ENCODE measurements around the gene DGKG. TPM values are rescaled to one million over a fixed set of nuclear protein-coding genes. Genes with fewer than 3 reads are reported as not detected.

DGKG gene
- total and polyA plus RNA-seq, 2 of the 8 experiments (the other 6 are each of a cell fraction or from before 2014, with no cell fraction given): 0.30 to 0.48 TPM

DNA sequence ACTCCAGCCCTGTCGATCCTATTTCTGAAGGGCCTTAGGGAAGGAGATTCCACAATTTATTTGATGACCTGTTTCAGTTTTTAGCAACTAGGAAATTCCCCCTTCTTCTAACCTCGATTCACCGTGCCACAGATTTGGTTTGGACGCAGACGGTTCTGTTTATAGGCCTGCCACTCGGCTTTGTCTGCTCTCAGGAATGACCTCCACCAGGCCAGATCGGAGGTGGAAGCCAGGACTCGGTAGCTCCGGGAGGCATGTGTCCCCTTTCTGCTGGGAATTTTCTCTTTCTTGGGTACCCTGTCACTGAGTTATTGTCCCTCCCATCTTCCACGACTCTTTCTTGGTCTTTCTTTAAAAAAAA is 167.6 kb downstream of the DGKG start:
- no peak overlapping the region for H2BK15ac ChIP-seq (ENCODE audit: low read length)
- H2AFZ ChIP-seq (ENCODE audit: low read length): no peak overlapping the region
- peak overlapping the region; percentile 92 to 94 for H3K4me2 ChIP-seq (ENCODE audit: insufficient read depth in 1 of 2, low read depth in 2 of 2, low read length in 2 of 2)
- no peak overlapping the region for H3K4ac ChIP-seq (replicated peaks; ENCODE audit: insufficient read length, low read depth, low read length)
- peak overlapping the region in 3 of 4 experiments; percentile 47 to 70 (median 67); a peak in 6 of 8 replicates for H3K4me3 ChIP-seq (ENCODE audit: extremely low read depth in 1 of 4, insufficient read depth in 2 of 4, low read depth in 3 of 4, low read length in 4 of 4)
- H2BK12ac ChIP-seq (ENCODE audit: low read depth, low read length): 0 out of 2 replicates have a peak overlapping the region, but pooled peaks have one; percentile 87
- DNase-seq (ENCODE audit: low read depth in 1 of 2, low spot score in 2 of 2) (no peak), FAIRE-seq (no peak)
- H4K8ac ChIP-seq (ENCODE audit: extremely low read depth, insufficient read depth, low read length): no peak overlapping the region
- no peaks in the 10 kb centered on the region for H3K9me3 ChIP-seq (ENCODE audit: insufficient read depth in 2 of 2, low read depth in 1 of 2, low read length in 1 of 2)
- peak overlapping the region in 2 of 4 experiments; percentile 13 to 19; a peak in 2 of 7 replicates for H3K9ac ChIP-seq (replicated peaks in 1 of 4; ENCODE audit: extremely low read depth in 1 of 4, low read depth in 3 of 4, low read length in 3 of 4)
- H2BK120ac ChIP-seq (replicated peaks; ENCODE audit: low read depth, low read length): no peak overlapping the region
- no peaks in the 10 kb centered on the region for H3K36me3 ChIP-seq (ENCODE audit: control insufficient read depth in 2 of 4, insufficient read depth in 4 of 4, low read length in 3 of 4)
- no peak overlapping the region for H4K91ac ChIP-seq (replicated peaks; ENCODE audit: insufficient read length, low read length)
- peaks cover 0 to 2% of the 10 kb centered on the region in 2 experiments for H4K20me1 ChIP-seq (replicated peaks in 1 of 2; ENCODE audit: control insufficient read depth in 1 of 2, insufficient read depth in 2 of 2, low read length in 2 of 2)
- H3K14ac ChIP-seq (ENCODE audit: insufficient read length): no peak overlapping the region
- no peak overlapping the region for H3K56ac ChIP-seq (replicated peaks; ENCODE audit: insufficient read length, low read depth, low read length)
- no peak overlapping the region for H2BK20ac ChIP-seq (ENCODE audit: low read length)
- peaks cover 3 to 8% (median 4%) of the 10 kb centered on the region in 4 experiments; a peak in 6 of 7 replicates for H3K4me1 ChIP-seq (replicated peaks in 1 of 4; ENCODE audit: control insufficient read depth in 3 of 4, insufficient read depth in 4 of 4, low read length in 3 of 4)
- peaks cover 7% of the 10 kb centered on the region; the same call in 1 of the 2 replicates for H3K23me2 ChIP-seq (ENCODE audit: low read depth, low read length)
- CTCF ChIA-PET (ENCODE audit: partially characterized antibody): interaction anchor here (0.6 to 1.2 kb wide), 3 partner anchors 13 to 120 kb away, joined by 3 read pairs; no protein-coding TSS in a partner anchor
- WGBS, 2 experiments (ENCODE audit: extremely low coverage in 1 of 2, insufficient coverage in 1 of 2, insufficient read length in 1 of 2, insufficient replicate concordance in 2 of 2, low coverage in 1 of 2, low lambda C conversion rate in 2 of 2, missing lambda C conversion rate in 1 of 2): 9% methylated on average over 10 of the region's 10 CpGs; no CpG with 5 or more reads in 1 of the 2 experiments
- no peaks in the 10 kb centered on the region for H3K79me1 ChIP-seq (ENCODE audit: low read depth, low read length)
- H2AK5ac ChIP-seq (ENCODE audit: low read depth, low read length): no peak overlapping the region
- no peaks in the 10 kb centered on the region for H3K79me2 ChIP-seq (ENCODE audit: control insufficient read depth in 1 of 2, insufficient read depth in 2 of 2, low read length in 2 of 2)
- POLR2A ChIA-PET (ENCODE audit: partially characterized antibody): interaction anchor here (0.7 to 2.6 kb wide), 13 partner anchors 9 to 257 kb away, joined by 3 to 24 read pairs (median 4); partner anchors contain the start of genes ETV5 and TRA2B
- no peak overlapping the region for H3K23ac ChIP-seq (ENCODE audit: insufficient read length)
- peaks cover 36 to 75% (median 61%) of the 10 kb centered on the region in 4 experiments for H3K27me3 ChIP-seq (replicated peaks in 1 of 4; ENCODE audit: control insufficient read depth in 3 of 4, extremely low read depth in 1 of 4, insufficient read depth in 3 of 4, low read length in 3 of 4)
- no peak overlapping the region for H3K27ac ChIP-seq (ENCODE audit: low read depth, low read length)
- no peak overlapping the region for H3K18ac ChIP-seq (ENCODE audit: extremely low read depth, low read length)
- no peak overlapping the region for H2BK5ac ChIP-seq (ENCODE audit: low read depth, low read length)
- H4K5ac ChIP-seq (ENCODE audit: insufficient read length, low read depth, low read length): no peak overlapping the region
- TF ChIP-seq NRF1 (IDR thresholded peaks at IDR 0.05; ENCODE audit: low read depth, low read length): no peak
- TF ChIP-seq JUN (IDR thresholded peaks at IDR 0.05; ENCODE audit: low read depth, low read length): no peak
- no peak for TF ChIP-seq USF2 (IDR thresholded peaks at IDR 0.05; ENCODE audit: low read length)
- no peak for TF ChIP-seq POLR2AphosphoS5 (IDR thresholded peaks at IDR 0.05; ENCODE audit: low read depth, low read length)
- TF ChIP-seq, protein P1, sequence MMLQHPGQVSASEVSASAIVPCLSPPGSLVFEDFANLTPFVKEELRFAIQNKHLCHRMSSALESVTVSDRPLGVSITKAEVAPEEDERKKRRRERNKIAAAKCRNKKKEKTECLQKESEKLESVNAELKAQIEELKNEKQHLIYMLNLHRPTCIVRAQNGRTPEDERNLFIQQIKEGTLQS (IDR thresholded peaks at IDR 0.05; ENCODE audit: insufficient read depth, low read depth, low read length): no peak
- no peak for TF ChIP-seq RAD21 (IDR thresholded peaks at IDR 0.05 in 1 of 2, conservative IDR thresholded peaks at IDR 0.05 in 1 of 2; ENCODE audit: low read depth in 2 of 2, low read length in 2 of 2)
- no peak for TF ChIP-seq HDAC2 (IDR thresholded peaks at IDR 0.05; ENCODE audit: borderline replicate concordance in 1 of 2, low read depth in 2 of 2, low read length in 2 of 2)
- no peak for TF ChIP-seq NANOG (IDR thresholded peaks at IDR 0.05; ENCODE audit: insufficient read depth, low read depth, low read length, poor library complexity, severe bottlenecking)
- no peak for TF ChIP-seq TBP (IDR thresholded peaks at IDR 0.05; ENCODE audit: low read depth, low read length)
- no peak for TF ChIP-seq SUZ12 (IDR thresholded peaks at IDR 0.05; ENCODE audit: low read length)
- TF ChIP-seq ZNF274 (IDR thresholded peaks at IDR 0.05; ENCODE audit: borderline replicate concordance, extremely low read depth, low read length): no peak
